Heart left ventricle (tissue), 16 donors: Measurements from ENCODE around the gene RTF1. TPM values are rescaled to one million over a fixed set of nuclear protein-coding genes. Genes with fewer than 3 reads are reported as not detected.

Experiments used
- ATAC-seq, 4 donors: fragments of 200-7000 bp; cut with Tn5 transposase; one replicate each; pipeline ENCODE4 v1.9.1; 2020 to 2022; ENCODE audit warnings: moderate library complexity in 4 of 4, mild to moderate bottlenecking in 3 of 4, moderate number of reproducible peaks in 1 of 4
- DNase-seq, 5 donors: peaks; one replicate each; pipeline ENCODE4 v3.0.0-alpha.2; 2020
- H3K27ac ChIP-seq, 12 donors: fragments of 200-600 bp; sonication (generic) in 4 of 12; one replicate each; pipeline versions ENCODE4 v1.5.0 to v1.8.0; 2016 to 2022; ENCODE audit warnings: mild to moderate bottlenecking in 2 of 12
- H3K27me3 ChIP-seq, 9 donors: fragments of 200-600 bp; sonication (generic) in 2 of 9; one replicate each; pipeline versions ENCODE4 v1.5.1 to v1.8.0; 2016 to 2022; ENCODE audit warnings: mild to moderate bottlenecking in 3 of 9
- H3K36me3 ChIP-seq, 9 donors: fragments of 200-600 bp; sonication (generic) in 2 of 9; one replicate each; pipeline versions ENCODE4 v1.5.0 to v1.8.0; 2018 to 2022; ENCODE audit warnings: mild to moderate bottlenecking in 2 of 9
- H3K4me1 ChIP-seq, 12 donors: fragments of 200-600 bp; sonication (generic) in 4 of 12; one replicate each; pipeline versions ENCODE4 v1.5.0 to v1.8.0; 2016 to 2022; ENCODE audit warnings: mild to moderate bottlenecking in 3 of 12
- H3K4me3 ChIP-seq, 12 donors: fragments of 200-600 bp; sonication (generic) in 4 of 12; one replicate each; pipeline versions ENCODE4 v1.5.0 to v1.8.0; 2017 to 2022; ENCODE audit warnings: mild to moderate bottlenecking in 9 of 12, moderate library complexity in 4 of 12
- H3K9me3 ChIP-seq, 12 donors: fragments of 200-600 bp; sonication (generic) in 4 of 12; one replicate each; pipeline versions ENCODE4 v1.5.0 to v1.8.0; 2016 to 2022; ENCODE audit warnings: mild to moderate bottlenecking in 1 of 12
- POLR2A ChIP-seq, 2 donors: fragments of 450-650 bp; IDR thresholded peaks; one replicate each; pipeline ENCODE4 v1.6.1; 2017; ENCODE audit warnings: antibody characterized with exemption in 2 of 2, mild to moderate bottlenecking in 2 of 2, moderate library complexity in 2 of 2
- WGBS, 4 donors: extraction: QIAGEN DNeasy Blood & Tissue Kit in 2 of 4; methylation state at CpG; one replicate each; pipeline versions ENCODE4 v1.1.5 to v1.1.7; 2013 to 2018; 5-methylcytosine and 5-hydroxymethylcytosine counted together
- intact Hi-C, 10 donors: fragments of 100-400 bp; cut with DNase I; formaldehyde crosslinking; loops; one replicate each; pipeline versions ENCODE4 v1.11.1 to v1.14.2; 2022
- polyA plus RNA-seq, 2 donors: library from polyadenylated mRNA; stranded (reverse); fragments of 200-250 nt; gene quantifications; one replicate each; pipeline ENCODE4 v1.2.3, GENCODE V29; 2013
- total RNA-seq, 9 donors: library from RNA; depleted of rRNA in 2 of 9; stranded (reverse); fragments of >200 nt in 2 of 9; fragmentation: NEBNext Ultra II Directional in 3 of 9; extraction: Animal tissue kit (Norgen Biotek cat#: 25700) in 3 of 9; gene quantifications; one replicate each; pipeline versions ENCODE4 v1.1.0 to v1.2.4, GENCODE V29; 2016 to 2023
- TF ChIP-seq, protein P1 (sequence below), 12 donors: fragments of 200-600 bp; sonication (generic) in 4 of 12; IDR thresholded peaks; one replicate each; pipeline versions ENCODE4 v1.5.0 to v1.8.0; 2018 to 2022; ENCODE audit warnings: antibody characterized with exemption in 12 of 12, mild to moderate bottlenecking in 5 of 12
- donor health status: ischemic (EF 13 %, LVEDD 7.1; RV severe dilation, severe dysfunction).
- donor health status: healthy with polysubstance abuse.
- donor health status: DM: no; HTN: yes; CAD: no.
- donor health status: DM: no; HTN: no; CAD: no.
- donor health status: ischemic (EF 25% LVEDD 6.9; RV normal size, moderate dysfunction).
- donor health status: ischemic (EF 25% LVEDD 5.7; RV mildly dilated, moderate dysfunction).
- donor health status: healthy.
- donor health status: DM: yes; HTN: yes; CAD: no.
- donor health status: ischemic (EF 35%, LVEDD 5.7; RV mildly dilated, moderate dysfunction).
- donor health status: nonischemic (EF 11% LVEDD 7.7; RV severe dilation, severe dysfunction).
- donor health status: DM: yes; HTN: yes; CAD: no.
- donor health status: PGD.
- donor health status: ischemic (EF 29% LVEDD 5.4; RV normal size, mild dysfunction).
- donor health status: nonischemic (EF 23%, LVEDD 6.1; RV moderate dilation, normal function).

RTF1 gene
- total and polyA plus RNA-seq, 11 donors = 16.5 to 33.3 (median 26.6) TPM

DNA sequence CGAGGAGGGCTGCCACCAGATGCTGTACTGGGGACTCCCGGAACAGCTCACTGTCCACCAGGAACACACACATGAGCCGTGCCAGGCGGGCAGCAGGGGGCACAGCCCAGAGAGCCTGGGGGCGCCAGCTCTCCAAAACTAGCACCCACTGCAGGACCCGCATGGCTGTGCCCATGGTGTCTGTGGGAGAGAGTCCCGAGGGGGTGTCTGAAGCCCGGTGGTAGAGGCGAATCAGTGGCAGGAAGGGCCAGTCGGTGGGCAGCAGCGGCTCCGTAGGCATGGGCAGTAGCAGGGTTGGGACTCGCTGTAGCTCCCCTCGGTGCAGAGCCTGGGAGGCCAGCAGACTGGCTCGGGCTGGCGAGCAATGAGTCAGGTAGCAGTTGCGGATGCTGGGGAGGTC is 103.7 kb downstream of the RTF1 start:
- TF ChIP-seq, protein P1, sequence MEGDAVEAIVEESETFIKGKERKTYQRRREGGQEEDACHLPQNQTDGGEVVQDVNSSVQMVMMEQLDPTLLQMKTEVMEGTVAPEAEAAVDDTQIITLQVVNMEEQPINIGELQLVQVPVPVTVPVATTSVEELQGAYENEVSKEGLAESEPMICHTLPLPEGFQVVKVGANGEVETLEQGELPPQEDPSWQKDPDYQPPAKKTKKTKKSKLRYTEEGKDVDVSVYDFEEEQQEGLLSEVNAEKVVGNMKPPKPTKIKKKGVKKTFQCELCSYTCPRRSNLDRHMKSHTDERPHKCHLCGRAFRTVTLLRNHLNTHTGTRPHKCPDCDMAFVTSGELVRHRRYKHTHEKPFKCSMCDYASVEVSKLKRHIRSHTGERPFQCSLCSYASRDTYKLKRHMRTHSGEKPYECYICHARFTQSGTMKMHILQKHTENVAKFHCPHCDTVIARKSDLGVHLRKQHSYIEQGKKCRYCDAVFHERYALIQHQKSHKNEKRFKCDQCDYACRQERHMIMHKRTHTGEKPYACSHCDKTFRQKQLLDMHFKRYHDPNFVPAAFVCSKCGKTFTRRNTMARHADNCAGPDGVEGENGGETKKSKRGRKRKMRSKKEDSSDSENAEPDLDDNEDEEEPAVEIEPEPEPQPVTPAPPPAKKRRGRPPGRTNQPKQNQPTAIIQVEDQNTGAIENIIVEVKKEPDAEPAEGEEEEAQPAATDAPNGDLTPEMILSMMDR (IDR thresholded peaks at IDR 0.05) = no peak
- no peak for TF ChIP-seq POLR2A (IDR thresholded peaks at IDR 0.05)
- H3K4me1 ChIP-seq = no peaks in the 10 kb centered on the region
- ATAC-seq = no peak
- intact Hi-C loops = no loop called here
- 95 to 97% (median 96%) methylated on average over 14 to 17 of the region's 17 CpGs for WGBS, 4 donors
- no peaks in the 10 kb centered on the region for H3K27me3 ChIP-seq
- H3K36me3 ChIP-seq = peaks cover 0 to 55% (median 41%) of the 10 kb centered on the region in 9 donors
- H3K9me3 ChIP-seq = no peaks in the 10 kb centered on the region
- H3K27ac ChIP-seq = no peak overlapping the region
- DNase-seq = no peak
- H3K4me3 ChIP-seq = no peak overlapping the region

DNA sequence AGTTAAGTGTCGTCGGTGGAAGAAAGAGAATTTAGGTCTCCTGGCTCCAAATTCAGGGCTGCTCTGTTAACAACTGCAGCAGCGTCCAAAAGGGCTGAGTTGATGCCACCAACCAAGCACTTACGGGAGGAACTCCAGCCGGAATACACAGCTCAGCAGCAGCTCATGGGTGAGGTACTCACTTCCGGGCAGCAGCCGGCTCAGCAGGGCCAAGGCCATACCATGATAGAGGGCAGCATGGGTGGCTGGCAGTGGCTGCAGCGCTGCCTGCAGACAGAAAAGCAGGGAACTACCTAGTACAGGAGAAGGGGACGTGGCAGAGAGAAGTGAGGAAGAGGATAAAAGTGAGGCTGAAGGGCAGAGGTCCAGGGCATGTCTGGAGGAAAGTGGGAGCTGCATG is 104.7 kb downstream of the RTF1 start:
- Histone ChIP-seq H3K36me3 (peaks cover 0 to 63% (median 49%) of the 10 kb centered on the region in 9 donors), H3K27ac (no peak overlapping the region), H3K9me3 (no peaks in the 10 kb centered on the region), H3K27me3 (no peaks in the 10 kb centered on the region), H3K4me3 (no peak overlapping the region), H3K4me1 (no peaks in the 10 kb centered on the region)
- WGBS, 4 donors = 87 to 90% (median 89%) methylated on average over 9 of the region's 9 CpGs
- TF ChIP-seq POLR2A (IDR thresholded peaks at IDR 0.05) = no peak
- TF ChIP-seq, protein P1 (IDR thresholded peaks at IDR 0.05) = no peak
- no peak for DNase-seq
- intact Hi-C loops = no loop called here
- ATAC-seq = no peak

DNA sequence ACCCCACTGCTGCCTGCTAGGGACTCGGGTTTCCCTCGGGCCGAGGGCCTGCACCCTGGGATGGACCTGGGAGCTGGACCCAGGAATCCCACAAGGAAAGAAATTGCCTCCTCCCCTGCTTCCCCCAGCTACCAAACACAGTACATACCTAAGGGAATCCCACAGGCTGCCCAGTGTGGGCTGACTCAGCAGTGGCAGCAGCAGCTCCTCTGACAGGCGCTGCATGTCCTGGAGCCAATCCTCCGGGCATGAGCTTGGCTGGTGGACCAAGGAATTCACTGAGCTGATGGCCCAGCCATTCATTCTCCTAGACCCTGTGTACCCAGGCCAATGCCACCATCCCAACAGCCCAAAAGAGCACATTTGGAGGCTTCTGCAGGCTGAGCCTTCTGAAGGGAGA is 106.2 kb downstream of the RTF1 start:
- ATAC-seq = peak in 1 of 4 donors; percentile 23

DNA sequence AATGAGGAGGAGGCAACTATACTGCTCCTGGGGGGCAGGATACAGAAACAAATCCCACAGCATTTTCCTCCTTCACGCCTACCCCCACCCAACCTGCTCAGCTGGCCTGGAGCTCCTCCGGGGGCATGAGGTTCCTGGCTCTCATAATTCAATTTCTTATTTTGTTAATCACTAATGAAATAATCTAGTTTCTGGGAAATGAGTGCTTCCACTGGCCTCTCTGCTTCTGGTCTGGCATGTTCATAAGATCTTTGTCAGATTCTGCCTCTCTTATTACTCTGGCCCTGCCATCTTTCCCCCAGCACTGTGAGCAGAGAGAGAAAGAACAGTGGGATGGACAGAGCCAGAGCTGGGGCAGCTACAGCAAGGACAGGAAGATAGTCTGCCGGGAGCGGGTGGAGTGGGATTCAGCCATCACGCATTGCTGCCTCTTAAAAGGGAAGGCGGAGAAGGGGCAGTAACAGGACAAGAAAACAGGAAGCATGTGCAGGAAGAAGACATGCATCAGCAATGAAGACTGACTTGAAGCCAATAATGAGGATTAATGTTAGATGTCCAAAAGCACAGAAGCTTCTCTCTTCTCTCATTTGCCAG is 113.6 kb downstream of the RTF1 start:
- H3K4me3 ChIP-seq = no peak overlapping the region
- intact Hi-C loops = no loop called here
- peaks cover 0 to 3% (median 0%) of the 10 kb centered on the region in 12 donors for H3K4me1 ChIP-seq
- DNase-seq (no peak), ATAC-seq (no peak)
- H3K36me3 ChIP-seq = peaks cover 0 to 100% (median 91%) of the 10 kb centered on the region in 9 donors
- H3K9me3 ChIP-seq = no peaks in the 10 kb centered on the region
- WGBS, 4 donors = 70 to 77% (median 74%) methylated on average over 6 of the region's 6 CpGs
- no peak for TF ChIP-seq POLR2A (IDR thresholded peaks at IDR 0.05)
- TF ChIP-seq, protein P1 (IDR thresholded peaks at IDR 0.05) = no peak
- no peaks in the 10 kb centered on the region for H3K27me3 ChIP-seq
- no peak overlapping the region for H3K27ac ChIP-seq

More for the DNA sequence above, 106.2 kb downstream of the RTF1 start:
- H3K27ac ChIP-seq = no peak overlapping the region
- no peaks in the 10 kb centered on the region for H3K27me3 ChIP-seq
- H3K36me3 ChIP-seq = peaks cover 0 to 68% (median 56%) of the 10 kb centered on the region in 9 donors
- no peak for DNase-seq
- no peaks in the 10 kb centered on the region for H3K9me3 ChIP-seq
- WGBS, 4 donors = 91 to 95% (median 92%) methylated on average over 4 to 5 of the region's 5 CpGs
- no peak for TF ChIP-seq POLR2A (IDR thresholded peaks at IDR 0.05)
- TF ChIP-seq, protein P1 (IDR thresholded peaks at IDR 0.05) = no peak
- intact Hi-C loops = no loop called here
- no peak overlapping the region for H3K4me3 ChIP-seq
- no peaks in the 10 kb centered on the region for H3K4me1 ChIP-seq

Other genes with a start within 250 kb of the RTF1 start
- not detected for gene EXD1, start 186.3 kb upstream of the RTF1 start, total RNA-seq
- gene EXD1, start 186.3 kb upstream of the RTF1 start, polyA plus RNA-seq = not detected
- 100 to 1,000 TPM; 102 to 232 (median 119) TPM for gene CHP1, start 185.8 kb upstream of the RTF1 start, total RNA-seq
- gene CHP1, start 185.8 kb upstream of the RTF1 start, polyA plus RNA-seq = 100 to 1,000 TPM in 1 of 2 donors, 10 to 100 TPM in 1; 35.5 to 147 TPM
- gene OIP5, start 84.5 kb upstream of the RTF1 start, total RNA-seq = 1 to 10 TPM in 2 of 9 donors, under 1 TPM in 5, not detected in 2; 0.22 to 1.3 (median 0.72) TPM
- under 1 TPM; 0.19 to 0.50 TPM for gene OIP5, start 84.5 kb upstream of the RTF1 start, polyA plus RNA-seq
- gene NUSAP1, start 84.2 kb upstream of the RTF1 start, total RNA-seq = 10 to 100 TPM in 1 of 9 donors, 1 to 10 TPM in 5, under 1 TPM in 3; 0.50 to 23.1 (median 1.1) TPM
- gene NUSAP1, start 84.2 kb upstream of the RTF1 start, polyA plus RNA-seq = 1 to 10 TPM in 1 of 2 donors, under 1 TPM in 1; 0.23 to 1.2 TPM
- 10 to 100 TPM; 20.4 to 70.1 (median 41.3) TPM for gene NDUFAF1, start 14.6 kb upstream of the RTF1 start, total RNA-seq
- 10 to 100 TPM; 54.5 to 58.3 TPM for gene NDUFAF1, start 14.6 kb upstream of the RTF1 start, polyA plus RNA-seq
- gene ITPKA, start 76.8 kb downstream of the RTF1 start, total RNA-seq = 10 to 100 TPM in 1 of 9 donors, 1 to 10 TPM in 6, under 1 TPM in 2; 0.80 to 12.5 (median 1.8) TPM
- gene ITPKA, start 76.8 kb downstream of the RTF1 start, polyA plus RNA-seq = 1 to 10 TPM; 6.0 to 6.7 TPM
- gene LTK, start 96.7 kb downstream of the RTF1 start, total RNA-seq = 1 to 10 TPM in 1 of 9 donors, under 1 TPM in 8; 0.14 to 1.6 (median 0.37) TPM
- under 1 TPM; 0.34 to 0.36 TPM for gene LTK, start 96.7 kb downstream of the RTF1 start, polyA plus RNA-seq
- 10 to 100 TPM; 13.7 to 32.5 (median 23.7) TPM for gene RPAP1, start 127.2 kb downstream of the RTF1 start, total RNA-seq
- gene RPAP1, start 127.2 kb downstream of the RTF1 start, polyA plus RNA-seq = 10 to 100 TPM; 13.4 to 15.4 TPM
- 10 to 100 TPM in 3 of 9 donors, 1 to 10 TPM in 6; 2.5 to 15.4 (median 3.7) TPM for gene TYRO3, start 142.1 kb downstream of the RTF1 start, total RNA-seq
- 10 to 100 TPM in 1 of 2 donors, 1 to 10 TPM in 1; 2.6 to 13.7 TPM for gene TYRO3, start 142.1 kb downstream of the RTF1 start, polyA plus RNA-seq
- gene MGA, start 243.3 kb downstream of the RTF1 start, total RNA-seq = 10 to 100 TPM; 23.1 to 58.7 (median 37.2) TPM
- 1 to 10 TPM; 5.3 to 5.5 TPM for gene MGA, start 243.3 kb downstream of the RTF1 start, polyA plus RNA-seq